Prostate gland (tissue), 2 donors: ENCODE measurements around the gene STAB1. TPM values are rescaled to one million over a fixed set of nuclear protein-coding genes. Genes with fewer than 3 reads are reported as not detected.

Source experiments
- DNase-seq: peaks from one replicate; pipeline ENCODE4 v3.0.0-alpha.2; 2019; ENCODE audit warnings: low spot score
- H3K27ac ChIP-seq, 2 donors: fragments of 200-600 bp; sonication (generic); 2 replicates each; pipeline ENCODE4 v1.5.1; 2017 to 2019
- H3K27me3 ChIP-seq: fragments of 200-600 bp; sonication (generic); replicated peaks from 2 replicates; pipeline ENCODE4 v1.5.1; 2019; ENCODE audit not compliant: insufficient read depth
- H3K36me3 ChIP-seq, 2 donors: fragments of 200-600 bp; sonication (generic); 1 replicate in 1 of 2; 2 replicates in 1 of 2; pipeline versions ENCODE4 v1.5.1 to v1.8.1; 2017 to 2019
- H3K4me1 ChIP-seq: fragments of 200-600 bp; sonication (generic); replicated peaks from 2 replicates; pipeline ENCODE4 v1.5.1; 2019
- H3K4me3 ChIP-seq, 2 donors: fragments of 200-600 bp; sonication (generic); 2 replicates each; pipeline ENCODE4 v1.5.1; 2017 to 2019
- H3K9me3 ChIP-seq: fragments of 200-600 bp; sonication (generic); 2 replicates; pipeline ENCODE4 v1.5.1; 2017
- CTCF ChIP-seq, 4 experiments: fragments of 200-600 bp in 2 of 4; fragments of 450-650 bp in 2 of 4; sonication (generic) in 2 of 4; IDR thresholded peaks; 1 replicate in 3 of 4; 2 replicates in 1 of 4; pipeline ENCODE4 v1.5.1; 2016 to 2019; ENCODE audit warnings: antibody characterized with exemption in 4 of 4, mild to moderate bottlenecking in 2 of 4, moderate library complexity in 2 of 4
- POLR2A ChIP-seq: fragments of 450-650 bp; IDR thresholded peaks from one replicate; pipeline ENCODE4 v1.6.1; 2016; ENCODE audit warnings: antibody characterized with exemption, mild to moderate bottlenecking
- POLR2AphosphoS5 ChIP-seq: sonication (generic); formaldehyde crosslinking; IDR thresholded peaks from one replicate; pipeline ENCODE4 v1.6.1; 2017; ENCODE audit warnings: antibody characterized with exemption
- WGBS: methylation state at CpG from one replicate; pipeline ENCODE4 v1.1.5; 2018; 5-methylcytosine and 5-hydroxymethylcytosine counted together
- intact Hi-C: fragments of 100-400 bp; cut with DNase I; formaldehyde crosslinking; loops from one replicate; pipeline ENCODE4 v1.14.2; 2022
- total RNA-seq, 2 donors: library from RNA; depleted of rRNA; stranded (reverse); fragments of >200 nt; gene quantifications; one replicate each; pipeline ENCODE4 v1.1.0, GENCODE V29; 2016

The STAB1 gene
- total RNA-seq, 2 donors from 2014 or later = 21.8 to 68.6 TPM

- H3K4me3 ChIP-seq = no peak overlapping the region
- TF ChIP-seq CTCF (IDR thresholded peaks at IDR 0.05) = no peak
- TF ChIP-seq POLR2A = no peak
- TF ChIP-seq POLR2AphosphoS5 = no peak
- DNase-seq = no peak
- no peaks in the 10 kb centered on the region for H3K27me3 ChIP-seq
- no peaks in the 10 kb centered on the region for H3K4me1 ChIP-seq
- no peaks in the 10 kb centered on the region for H3K36me3 ChIP-seq
- WGBS = 92% methylated on average over 19 of the region's 20 CpGs
- intact Hi-C loops = no loop called here
- H3K27ac ChIP-seq = no peak overlapping the region
- H3K9me3 ChIP-seq = no peaks in the 10 kb centered on the region
These were observed 25.8 kb downstream of the STAB1 start for GRCh38 chr3:52520716-52521487.

- H3K9me3 ChIP-seq = no peaks in the 10 kb centered on the region
- DNase-seq = no peak
- TF ChIP-seq POLR2A (no peak), POLR2AphosphoS5 (no peak), CTCF (IDR thresholded peaks at IDR 0.05) (no peak)
- intact Hi-C loops = no loop called here
- H3K27me3 ChIP-seq = no peaks in the 10 kb centered on the region
- no peak overlapping the region for H3K4me3 ChIP-seq
- no peaks in the 10 kb centered on the region for H3K4me1 ChIP-seq
- no peaks in the 10 kb centered on the region for H3K36me3 ChIP-seq
- 79% methylated on average over 8 of the region's 8 CpGs for WGBS
- no peak overlapping the region for H3K27ac ChIP-seq
These were observed 26.3 kb downstream of the STAB1 start for GRCh38 chr3:52521488-52521824.

GRCh38 chr3:52521881-52522650 lies 26.9 kb downstream of the STAB1 start:
- H3K36me3 ChIP-seq = no peaks in the 10 kb centered on the region
- H3K27ac ChIP-seq = no peak overlapping the region
- H3K4me1 ChIP-seq = no peaks in the 10 kb centered on the region
- H3K27me3 ChIP-seq = no peaks in the 10 kb centered on the region
- intact Hi-C loops = no loop called here
- TF ChIP-seq POLR2A = no peak
- no peak for TF ChIP-seq POLR2AphosphoS5
- no peak for TF ChIP-seq CTCF (IDR thresholded peaks at IDR 0.05)
- DNase-seq = no peak
- H3K9me3 ChIP-seq = no peaks in the 10 kb centered on the region
- 85% methylated on average over 25 of the region's 33 CpGs for WGBS
- H3K4me3 ChIP-seq = no peak overlapping the region

- WGBS = 91% methylated on average over 14 of the region's 14 CpGs
- Histone ChIP-seq H3K9me3 (no peaks in the 10 kb centered on the region), H3K36me3 (no peaks in the 10 kb centered on the region), H3K27ac (no peak overlapping the region), H3K4me3 (no peak overlapping the region), H3K27me3 (no peaks in the 10 kb centered on the region), H3K4me1 (no peaks in the 10 kb centered on the region)
- no peak for DNase-seq
- intact Hi-C loops = no loop called here
- TF ChIP-seq POLR2A (no peak), CTCF (IDR thresholded peaks at IDR 0.05) (no peak), POLR2AphosphoS5 (no peak)
These were observed 27.6 kb downstream of the STAB1 start for GRCh38 chr3:52522651-52523251.
